HL-60/S4 (cell line): ENCODE measurements around the gene MYO5B.

Experiments
- in situ Hi-C: fragments of 300-500 bp; cut with MboI; formaldehyde crosslinking; loops from 2 replicates; pipeline ENCODE4 v1.14.3; 2022; ENCODE audit warnings: low sequenced_read_pairs

The MYO5B gene

DNA sequence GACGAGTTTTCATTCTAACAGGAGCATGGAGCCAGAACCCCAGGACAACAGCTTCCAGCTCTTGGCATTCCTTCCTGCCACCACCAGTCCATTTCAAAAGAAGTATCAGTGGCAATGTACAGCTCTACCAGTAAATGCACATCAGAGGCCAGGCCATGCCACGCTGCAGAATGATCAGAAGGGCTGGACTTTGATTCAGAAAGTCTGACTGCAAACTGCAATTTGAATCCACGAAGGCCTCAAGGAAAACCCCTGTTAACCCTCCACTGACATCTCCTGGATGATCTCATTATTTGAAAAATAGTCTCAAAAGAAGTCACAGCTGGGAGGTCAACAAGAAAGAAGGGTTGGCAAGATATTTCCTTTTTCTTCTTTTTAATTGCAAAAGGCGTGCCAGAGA is 119.2 kb downstream of the MYO5B start:
- in situ Hi-C loops: no loop called here

DNA sequence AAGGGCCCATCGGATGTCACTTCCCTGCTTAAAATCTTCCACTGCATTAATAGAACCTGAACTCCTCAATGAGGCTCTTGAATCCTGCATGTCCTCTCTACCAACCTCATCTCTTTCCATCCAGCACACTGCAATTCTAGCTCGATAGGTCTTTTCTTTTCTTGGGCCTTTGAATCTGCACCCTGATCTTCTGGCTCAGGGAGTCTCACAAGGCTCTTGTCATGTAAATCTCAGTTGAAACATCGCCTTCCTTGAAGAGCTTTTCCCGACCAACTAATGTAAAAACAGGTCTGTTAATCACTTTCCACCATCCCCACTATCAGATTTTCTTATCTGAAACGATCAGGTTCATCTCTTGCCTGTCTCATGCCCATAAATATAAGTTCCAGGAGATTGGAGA is 120.5 kb downstream of the MYO5B start:
- in situ Hi-C loops: no loop called here

DNA sequence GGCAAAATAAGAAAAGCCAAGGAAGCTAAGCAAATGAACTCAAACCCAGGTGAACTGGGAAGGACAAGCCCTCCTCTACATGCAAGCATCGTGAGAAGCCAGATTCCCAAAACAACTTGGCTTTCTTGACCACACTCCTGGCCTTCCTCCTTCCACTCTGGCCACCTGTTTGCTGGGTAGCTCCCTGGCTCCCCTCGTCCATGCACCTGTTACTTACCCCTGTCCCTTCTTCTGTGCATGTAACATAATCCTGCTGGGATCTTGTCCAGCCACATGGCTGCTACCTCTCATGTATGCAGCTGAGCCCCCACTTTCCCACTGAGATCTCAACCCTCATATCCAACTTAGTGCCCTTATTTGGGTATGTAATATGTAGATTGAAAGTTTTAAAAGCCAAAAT is 121.6 kb downstream of the MYO5B start:
- in situ Hi-C loops: no loop called here

DNA sequence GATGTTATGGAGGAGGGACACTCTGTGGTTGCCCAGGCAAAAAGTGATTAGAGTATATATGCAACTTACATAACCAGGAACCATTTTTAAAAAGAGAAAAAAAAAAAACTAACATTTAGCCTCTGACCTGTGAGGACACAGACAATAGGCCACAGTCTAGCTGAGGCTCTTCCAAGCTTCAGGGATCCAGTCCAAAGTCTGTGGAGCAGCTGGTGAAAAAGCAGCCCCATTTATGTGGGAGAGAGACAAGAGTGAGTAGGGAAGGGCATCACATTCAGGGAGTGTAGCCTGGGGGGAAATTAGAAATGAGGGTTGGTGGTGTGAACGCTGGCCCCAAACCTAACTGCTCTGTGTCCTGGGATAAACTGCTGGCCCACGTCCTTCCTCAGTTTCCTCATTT is 122.8 kb downstream of the MYO5B start:
- in situ Hi-C loops: no loop called here

DNA sequence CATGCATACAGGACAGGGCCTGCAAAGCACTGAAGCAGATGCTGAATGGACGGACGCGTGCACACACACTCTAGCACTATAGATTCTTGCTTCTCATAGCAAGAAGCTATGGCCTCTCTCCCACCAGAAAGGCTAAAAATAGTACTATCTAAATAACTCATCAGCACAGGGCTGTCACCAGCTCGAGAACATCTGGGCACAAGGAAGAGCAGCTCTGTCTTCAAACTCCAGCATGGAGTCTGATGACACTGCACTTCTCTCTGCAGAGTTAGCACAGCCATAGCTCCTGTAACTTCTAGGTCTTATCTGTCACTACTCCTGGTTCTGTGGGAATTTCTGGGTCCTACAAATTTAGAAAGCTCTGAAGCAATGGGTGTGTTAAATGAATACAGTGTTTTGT is 123.5 kb downstream of the MYO5B start:
- in situ Hi-C loops: no loop called here

DNA sequence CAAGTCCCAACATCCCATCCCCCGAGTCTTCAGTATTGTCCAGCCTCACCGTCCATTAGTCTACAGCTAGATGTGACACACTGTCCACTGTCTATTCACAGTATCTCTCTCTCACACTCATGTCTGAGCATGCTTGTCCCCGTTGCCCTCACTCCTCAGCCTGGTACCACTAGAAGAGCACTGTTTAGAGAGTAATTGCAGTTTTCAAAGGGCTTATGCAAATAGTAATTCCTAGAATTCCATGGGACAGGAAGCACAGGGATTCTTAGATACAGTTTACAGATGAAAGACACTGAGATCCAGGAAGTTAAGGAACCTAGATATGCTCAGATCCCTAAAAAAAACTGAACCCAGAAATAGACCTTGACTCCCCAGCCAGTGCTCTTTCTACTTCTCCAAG is 125.5 kb downstream of the MYO5B start:
- in situ Hi-C loops: no loop called here

DNA sequence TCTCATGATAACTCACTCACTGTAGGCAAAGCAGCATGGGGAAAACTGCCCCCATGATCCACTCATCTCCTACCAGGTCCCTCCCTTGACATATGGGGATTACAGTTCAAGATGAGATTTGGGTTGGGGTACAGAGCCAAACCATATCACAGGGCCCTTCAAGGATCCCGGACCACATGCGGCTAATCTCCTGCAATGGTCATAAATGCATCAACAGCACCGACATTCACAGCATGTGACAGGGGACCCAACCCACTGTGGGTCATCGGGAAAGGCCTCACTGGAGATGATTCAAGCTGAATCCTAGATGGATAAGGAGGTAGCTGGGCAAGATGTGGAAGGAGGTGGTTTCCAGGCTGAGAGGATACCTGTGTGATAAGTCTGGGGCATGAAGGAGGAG is 129.4 kb downstream of the MYO5B start:
- in situ Hi-C loops: no loop called here

DNA sequence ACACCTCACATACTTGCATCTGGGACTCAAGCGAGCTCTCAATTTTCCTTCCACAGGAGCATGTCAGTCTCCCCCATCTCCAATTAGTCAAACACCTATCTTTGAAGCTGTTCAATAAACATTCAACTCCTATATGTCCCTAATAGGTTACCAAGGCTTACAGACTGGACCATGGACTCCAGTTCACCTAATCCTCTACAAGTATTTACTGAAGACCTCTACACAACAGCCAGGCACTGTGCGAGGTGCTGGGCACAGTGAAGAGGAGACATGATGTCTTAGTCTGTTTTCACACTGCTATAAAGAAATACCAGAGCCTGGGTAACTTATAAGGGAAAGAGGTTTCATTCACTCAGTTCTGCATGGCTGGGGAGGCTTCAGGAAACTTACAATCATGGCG is 129.9 kb downstream of the MYO5B start:
- in situ Hi-C loops: no loop called here

DNA sequence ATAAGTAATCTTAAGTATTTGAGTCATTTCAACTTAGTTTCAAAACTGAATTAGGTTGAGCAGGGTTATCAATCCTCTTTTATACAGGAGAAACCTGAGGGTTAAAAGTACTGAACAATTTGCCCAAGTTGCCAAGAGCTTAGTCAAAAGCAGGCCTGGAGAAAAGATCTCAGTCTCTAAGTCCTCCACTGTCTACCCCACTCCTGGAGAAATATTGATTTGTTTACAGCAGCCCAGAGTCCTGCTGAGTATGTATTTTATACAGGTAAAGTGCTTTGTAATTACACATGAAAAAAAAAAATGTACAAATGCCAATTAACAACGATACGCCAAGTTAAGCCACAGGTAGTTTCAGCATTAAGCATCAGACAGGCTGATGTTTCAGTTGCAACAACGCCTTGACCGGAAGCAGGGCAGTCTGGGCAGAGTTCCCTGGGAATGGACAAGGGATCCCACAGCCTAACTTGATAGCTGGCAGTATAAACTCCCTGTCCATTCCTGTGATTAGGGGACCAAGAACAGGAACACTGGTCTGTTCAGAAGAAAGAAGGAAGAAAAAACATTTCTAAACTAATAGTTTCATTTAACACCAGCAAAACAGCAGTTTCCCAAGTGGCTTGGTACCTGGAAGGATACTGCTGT is 132.9 kb downstream of the MYO5B start:
- in situ Hi-C loops: no loop called here

DNA sequence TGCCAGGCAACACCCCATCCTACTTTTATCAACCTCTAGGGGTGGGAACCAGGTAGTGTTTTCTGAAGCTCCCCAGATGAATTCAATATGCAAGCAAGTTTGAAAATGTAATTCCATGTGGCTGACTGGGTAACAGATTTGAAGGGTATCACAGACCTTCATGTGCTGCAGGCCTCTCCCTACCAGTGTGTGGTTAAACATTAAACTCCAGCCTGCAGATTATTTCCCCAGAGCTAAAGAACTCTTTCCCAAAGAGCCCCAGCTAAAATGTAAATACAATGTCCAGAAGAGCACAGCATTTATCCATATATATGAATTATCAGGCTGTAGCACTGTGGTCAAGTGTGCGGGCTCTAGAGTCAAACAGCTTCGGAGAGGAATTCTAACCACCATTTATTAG is 134.1 kb downstream of the MYO5B start:
- in situ Hi-C loops: no loop called here

DNA sequence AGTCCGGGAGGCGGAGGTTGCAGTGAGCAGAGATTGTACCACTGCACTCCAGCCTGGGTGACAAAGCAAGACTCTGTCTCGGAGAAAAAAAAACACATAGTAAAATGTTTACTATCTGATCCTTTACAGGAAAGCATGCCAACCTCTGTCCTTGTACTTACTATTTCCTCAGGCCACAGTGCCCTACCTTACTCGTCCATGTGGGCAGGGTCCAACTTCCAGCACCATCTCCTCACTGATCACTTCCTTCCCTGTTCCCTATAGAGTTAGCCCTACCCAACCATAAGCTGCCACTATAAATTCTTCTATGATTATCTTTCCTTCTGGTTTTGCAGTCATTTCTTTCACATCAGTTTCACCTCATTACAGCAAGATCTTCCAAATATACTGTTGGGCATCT is 136.2 kb downstream of the MYO5B start:
- in situ Hi-C loops: no loop called here

DNA sequence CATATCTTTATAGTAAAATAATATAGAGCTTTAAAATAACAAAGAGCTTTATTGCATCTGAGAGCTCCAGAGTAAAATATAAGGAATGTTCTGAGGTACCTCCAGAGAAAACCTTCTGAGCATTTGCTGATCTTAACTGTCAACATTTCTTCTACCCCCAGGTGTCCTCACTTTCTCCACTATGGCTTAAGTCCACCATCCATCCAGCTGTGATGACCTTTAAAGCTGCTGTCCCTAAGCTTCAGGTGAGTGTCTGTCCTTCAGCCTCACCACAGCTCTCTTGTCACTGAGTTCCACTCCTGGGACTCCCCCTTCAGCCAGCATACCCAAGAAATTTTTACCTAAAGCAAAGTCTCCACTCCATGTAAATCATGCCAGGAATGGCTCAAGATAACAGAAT is 137.9 kb downstream of the MYO5B start:
- in situ Hi-C loops: no loop called here

DNA sequence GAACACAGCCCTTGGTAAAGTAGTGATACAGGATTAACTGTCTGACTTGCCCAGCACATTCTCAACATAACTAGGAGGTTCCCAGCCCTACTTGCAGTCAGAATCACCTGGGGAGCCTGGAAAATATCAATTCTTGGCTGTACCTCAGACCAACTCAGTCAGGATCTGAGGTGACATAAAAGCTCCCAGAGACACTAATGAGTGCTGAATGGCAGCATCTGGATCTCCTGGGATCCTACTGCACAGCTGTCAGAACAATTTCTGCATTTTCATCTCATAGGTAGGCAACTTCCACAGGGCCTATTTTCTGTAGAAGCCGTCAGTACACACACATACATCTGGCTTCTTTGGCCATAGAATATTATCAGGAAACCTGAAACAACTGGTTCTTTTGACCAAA is 138.8 kb downstream of the MYO5B start:
- in situ Hi-C loops: no loop called here

DNA sequence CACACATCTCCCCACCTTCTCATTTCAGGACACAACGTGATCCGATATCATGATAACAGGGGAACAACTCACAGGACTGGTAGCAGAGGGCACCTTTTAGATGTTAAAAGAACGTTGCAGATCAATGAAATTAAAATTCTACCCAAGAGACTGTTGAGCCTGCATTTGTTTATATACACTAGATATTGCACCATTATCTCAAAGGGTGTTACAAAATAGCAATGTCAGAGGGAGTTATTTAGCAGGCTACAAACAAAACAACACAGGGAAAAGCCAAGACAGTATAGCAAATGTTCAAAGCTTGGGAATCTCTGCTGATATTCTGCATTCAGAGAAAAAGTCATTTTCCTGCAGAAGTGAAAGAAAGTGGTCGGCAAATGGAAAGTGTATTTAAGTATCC is 139.5 kb downstream of the MYO5B start:
- in situ Hi-C loops: no loop called here

DNA sequence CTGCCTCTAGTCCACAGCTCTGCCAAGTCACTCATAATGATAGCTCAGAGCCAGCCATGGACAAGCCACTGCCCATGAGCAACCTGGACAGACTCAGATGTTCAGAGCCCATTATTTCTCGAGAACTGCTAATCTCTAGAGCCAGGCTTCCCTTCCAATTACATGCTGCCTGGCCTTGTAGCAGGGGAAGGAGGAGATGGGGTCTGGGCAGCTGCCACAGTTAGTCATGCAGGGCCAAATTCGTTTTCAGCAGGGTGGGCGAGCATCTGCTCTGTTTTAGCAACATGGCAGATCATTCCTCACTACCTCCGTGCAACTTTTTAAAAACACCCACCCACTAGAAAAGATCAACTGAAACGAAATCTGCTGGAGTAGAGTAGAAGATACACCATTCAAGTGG is 141.8 kb downstream of the MYO5B start:
- in situ Hi-C loops: no loop called here

DNA sequence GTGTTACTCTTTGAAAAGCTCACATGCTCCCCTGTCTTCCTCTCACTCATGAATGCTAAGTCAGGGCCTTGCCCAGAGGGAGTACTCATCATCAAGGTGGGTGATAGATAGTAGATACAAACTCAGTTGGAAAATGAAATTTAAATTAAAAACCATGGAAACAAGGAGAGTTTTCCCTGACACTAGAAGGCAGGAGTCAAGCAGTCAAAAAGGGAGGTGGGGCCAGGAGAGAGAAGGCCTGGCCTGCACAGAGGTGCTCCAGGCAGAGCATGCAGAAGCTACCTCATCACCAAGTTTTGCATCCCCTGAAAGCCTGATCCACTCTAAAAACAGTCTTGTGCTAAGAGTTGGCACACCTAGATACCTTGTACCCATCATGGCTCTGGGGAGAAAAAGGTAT is 143.7 kb downstream of the MYO5B start:
- in situ Hi-C loops: no loop called here

DNA sequence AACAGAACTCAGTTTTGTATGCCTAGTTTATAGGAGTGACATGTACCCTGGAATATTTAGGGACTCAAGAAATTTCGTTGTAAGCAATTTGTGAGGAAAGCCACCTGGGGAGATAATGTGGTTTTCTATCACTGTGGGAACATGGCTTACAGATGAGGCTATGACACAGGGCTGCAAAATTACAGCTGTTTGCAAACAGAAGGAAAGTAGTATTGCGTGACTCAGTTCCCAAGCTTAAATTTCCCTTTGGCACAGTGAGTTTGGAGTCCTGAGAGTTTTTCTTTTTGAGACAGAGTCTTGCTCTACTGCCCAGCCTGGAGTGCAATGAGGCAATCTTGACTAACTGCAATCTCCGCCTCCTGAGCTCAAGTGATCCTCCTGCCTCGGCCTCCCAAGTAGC is 149.8 kb downstream of the MYO5B start:
- in situ Hi-C loops: no loop called here

DNA sequence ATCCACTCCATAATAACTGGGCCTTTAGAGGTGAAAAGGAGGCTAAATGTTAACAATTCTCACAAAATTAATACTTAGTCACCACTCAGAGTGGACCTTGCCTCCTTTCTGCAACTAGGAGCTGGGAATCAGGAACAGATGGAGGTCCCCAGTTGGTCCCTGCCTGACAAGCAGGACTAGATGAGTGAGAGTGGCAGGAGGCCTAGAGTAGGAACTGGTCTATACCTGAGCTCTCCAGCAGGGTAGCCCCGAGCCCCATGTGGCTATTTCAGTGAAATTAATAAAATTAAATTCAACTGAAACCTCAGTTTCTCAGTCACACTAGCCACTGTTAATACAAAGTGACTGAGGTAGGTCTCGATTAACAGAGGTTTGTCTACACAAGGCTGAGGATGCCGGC is 150.5 kb downstream of the MYO5B start:
- in situ Hi-C loops: no loop called here

DNA sequence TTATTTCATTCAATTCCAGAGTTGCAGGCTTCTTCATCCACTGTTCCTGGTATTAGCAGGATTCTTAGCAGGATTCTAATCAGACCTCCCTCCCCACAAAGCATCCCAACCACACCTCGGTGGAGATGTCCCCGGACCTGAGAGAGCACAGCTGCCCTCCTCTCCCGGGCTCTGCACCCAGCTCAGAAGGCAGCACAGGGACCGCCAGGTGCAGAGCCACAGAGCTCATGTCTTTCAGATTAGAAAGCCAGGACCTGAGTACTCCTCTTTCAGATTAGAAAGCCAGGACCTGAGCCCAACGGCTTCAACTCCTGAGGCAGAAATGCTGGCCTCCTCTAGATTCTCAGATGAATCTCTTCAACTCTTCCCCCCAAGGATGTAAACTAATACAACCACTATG is 152.3 kb downstream of the MYO5B start:
- in situ Hi-C loops: no loop called here

DNA sequence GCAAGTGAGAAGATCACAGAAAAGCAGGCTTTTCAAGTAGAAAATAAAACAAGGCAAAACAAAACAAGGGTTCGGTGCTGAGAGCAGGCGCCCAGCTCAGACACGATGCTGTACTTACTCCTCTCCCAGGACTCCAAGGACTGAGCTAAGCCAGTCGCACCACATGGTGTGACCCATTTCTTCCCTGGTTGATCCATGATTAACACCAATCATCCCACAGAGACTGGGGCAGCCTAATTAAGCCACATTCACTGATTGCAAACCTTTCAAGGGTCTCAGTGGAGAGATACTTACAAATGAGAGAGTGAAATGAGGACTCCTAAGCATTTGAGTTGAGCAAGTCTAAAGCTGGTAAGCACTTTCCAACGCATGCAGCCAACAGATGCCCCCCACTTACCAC is 155.2 kb downstream of the MYO5B start:
- in situ Hi-C loops: no loop called here

DNA sequence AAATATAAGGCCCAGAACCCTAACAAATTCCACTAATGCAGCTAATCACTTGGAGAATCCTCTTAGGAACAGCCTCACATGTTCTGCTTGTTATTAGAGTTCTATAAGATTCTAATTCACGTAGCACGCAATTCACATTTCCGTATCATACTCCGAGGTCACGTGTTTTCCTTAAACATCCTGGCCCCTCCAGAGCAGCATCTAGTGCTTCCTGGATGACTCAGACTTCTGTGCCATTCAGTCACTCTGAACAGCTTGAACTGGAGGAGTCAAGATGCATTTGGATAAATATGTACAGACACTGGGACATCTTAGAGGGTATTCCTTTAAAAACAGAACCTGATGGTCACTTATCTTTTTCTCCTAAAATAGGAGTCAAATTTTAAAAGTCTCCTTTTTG is 156.5 kb downstream of the MYO5B start:
- in situ Hi-C loops: no loop called here

DNA sequence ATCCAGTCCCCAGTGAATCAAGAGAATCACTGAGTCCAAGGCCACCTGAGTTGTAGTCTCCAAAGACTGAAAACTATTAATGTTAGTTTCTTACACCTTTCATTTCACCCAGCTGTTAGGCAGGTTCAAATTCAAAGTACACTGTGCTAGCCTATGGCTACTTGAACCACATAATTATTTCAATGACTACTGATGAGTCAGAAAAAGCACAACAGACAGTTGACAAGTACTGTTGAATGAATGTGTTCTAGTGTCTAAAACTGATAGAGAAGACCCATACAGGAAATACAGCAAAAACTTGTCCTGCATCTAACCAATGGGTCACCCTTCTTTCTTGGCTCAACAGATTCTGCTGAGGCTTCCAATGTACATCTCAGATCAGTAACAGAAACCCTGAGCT is 160.9 kb downstream of the MYO5B start:
- in situ Hi-C loops: no loop called here

DNA sequence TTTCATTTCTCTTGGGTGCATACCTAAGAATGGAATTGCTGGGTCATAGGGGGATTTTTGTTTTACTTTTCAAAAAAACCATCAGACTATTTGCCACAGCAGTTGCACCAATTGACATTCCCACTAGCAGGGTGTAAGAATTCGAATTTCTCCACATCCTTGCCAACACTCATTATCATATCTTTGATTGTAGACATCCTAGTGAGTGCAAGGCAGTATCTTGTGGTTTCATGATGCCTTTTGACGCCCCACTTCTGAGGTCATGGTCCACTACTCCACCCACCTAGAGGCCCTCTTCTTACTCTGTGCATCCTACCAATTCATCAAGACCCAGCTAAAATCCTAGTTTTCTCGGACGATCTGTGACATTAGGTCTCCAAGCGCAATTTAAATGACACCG is 161.9 kb downstream of the MYO5B start:
- in situ Hi-C loops: no loop called here

DNA sequence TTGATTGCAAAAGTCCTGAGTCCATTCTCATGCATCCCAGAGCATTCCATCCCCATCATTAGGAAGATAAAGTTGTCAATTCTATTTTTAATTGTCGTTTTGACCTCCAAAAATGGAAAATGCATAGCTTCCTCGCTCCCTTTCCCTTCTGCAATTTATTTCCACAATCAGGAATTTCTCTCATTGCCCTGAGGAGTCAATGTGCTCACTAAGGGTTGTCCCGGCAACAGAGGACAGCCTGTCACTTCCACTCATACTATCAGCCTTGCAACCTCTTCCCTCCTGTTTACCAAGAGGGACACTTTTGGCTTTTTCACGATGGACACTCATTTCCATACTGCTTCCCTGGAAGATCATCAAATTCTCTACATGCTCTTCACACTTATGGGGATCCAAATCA is 164.8 kb downstream of the MYO5B start:
- in situ Hi-C loops: no loop called here
